NAMALWA (cell line): ENCODE data around the gene CD200R1L.
"Not testable (repeated sequence)": the region's sequence is repeated elsewhere in the genome, so short reads cannot be mapped to it uniquely, and the experiment has no call there.

ENCODE experiments used
- DNase-seq: peaks from one replicate; pipeline ENCODE4 v3.0.0-alpha.2; 2015; ENCODE audit warnings: low spot score

Gene CD200R1L, protein sequence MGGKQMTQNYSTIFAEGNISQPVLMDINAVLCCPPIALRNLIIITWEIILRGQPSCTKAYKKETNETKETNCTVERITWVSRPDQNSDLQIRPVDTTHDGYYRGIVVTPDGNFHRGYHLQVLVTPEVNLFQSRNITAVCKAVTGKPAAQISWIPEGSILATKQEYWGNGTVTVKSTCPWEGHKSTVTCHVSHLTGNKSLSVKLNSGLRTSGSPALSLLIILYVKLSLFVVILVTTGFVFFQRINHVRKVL

GRCh38 chr3:112846764-112847163, at the start of gene CD200R1L:
TSS of gene CD200R1L (minus strand) at chr3:112846864. CDS start at chr3:112829367, 17,497 bp downstream.
- DNase-seq = no peak

- no peak for DNase-seq
Measured at GRCh38 chr3:112894258-112894657, 47.6 kb upstream of the CD200R1L start.

- no peak for DNase-seq
Measured at GRCh38 chr3:112889357-112889756, 42.7 kb upstream of the CD200R1L start.

GRCh38 chr3:112888381-112889085, 41.9 kb upstream of the CD200R1L start:
- no peak for DNase-seq

DNA sequence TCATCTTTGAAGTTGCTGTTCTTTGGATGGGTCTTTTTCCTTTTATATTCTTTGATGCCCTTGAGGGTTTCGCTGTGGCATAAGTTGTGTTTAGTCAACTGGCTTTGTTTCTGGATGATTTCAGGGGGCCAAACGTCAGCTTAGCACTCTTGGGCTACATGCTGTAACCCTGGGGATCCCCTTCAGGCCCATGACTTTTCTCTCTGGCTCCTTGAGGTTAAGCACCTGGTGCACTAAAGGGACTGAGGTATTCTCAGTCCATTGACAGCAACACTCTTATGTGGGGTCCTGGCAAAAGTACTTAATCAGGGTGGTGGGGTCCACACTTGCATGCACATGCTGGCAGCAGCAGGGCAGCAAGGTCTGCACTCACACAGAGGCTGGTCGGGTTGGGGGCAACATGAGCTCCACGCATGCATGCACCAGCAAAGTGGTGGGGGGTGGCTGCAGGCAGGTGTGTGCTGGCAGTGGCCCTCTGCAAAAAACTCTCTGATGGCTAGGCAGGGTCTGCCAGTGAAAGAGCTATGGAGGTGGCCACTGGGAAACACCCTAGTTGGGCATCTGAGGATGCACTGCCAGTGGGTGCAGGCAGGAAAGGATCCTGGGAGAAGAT, 38.1 kb upstream of the CD200R1L start:
- no peak for DNase-seq

GRCh38 chr3:112881891-112882290, 35.2 kb upstream of the CD200R1L start:
- DNase-seq = no peak

GRCh38 chr3:112875561-112875960, 28.9 kb upstream of the CD200R1L start:
- no peak for DNase-seq

DNA sequence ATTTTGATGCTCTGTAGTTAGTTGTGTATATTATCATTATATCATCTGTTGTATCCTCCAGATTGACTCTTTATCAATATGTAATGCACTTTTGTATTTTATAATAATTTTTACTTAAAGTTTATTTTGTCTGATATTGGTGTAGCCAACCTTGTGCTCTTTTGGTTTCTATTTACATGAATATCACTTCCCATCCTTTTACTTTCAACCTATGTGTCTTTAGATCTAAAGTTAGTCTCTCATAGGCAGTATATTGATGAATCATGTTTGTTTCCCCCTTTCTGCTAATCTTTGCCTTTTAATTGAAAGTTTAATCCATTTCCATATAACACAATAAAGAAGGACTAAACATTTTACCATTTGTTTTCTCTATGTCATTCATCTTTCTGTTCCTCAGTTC, 28.1 kb upstream of the CD200R1L start:
- DNase-seq = no peak

GRCh38 chr3:112873632-112874031, 27.0 kb upstream of the CD200R1L start:
- DNase-seq = peak; percentile 50

GRCh38 chr3:112871735-112872134, 25.1 kb upstream of the CD200R1L start:
- no peak for DNase-seq

- DNase-seq = no peak
Measured at GRCh38 chr3:112865757-112866156, 19.1 kb upstream of the CD200R1L start.

DNA sequence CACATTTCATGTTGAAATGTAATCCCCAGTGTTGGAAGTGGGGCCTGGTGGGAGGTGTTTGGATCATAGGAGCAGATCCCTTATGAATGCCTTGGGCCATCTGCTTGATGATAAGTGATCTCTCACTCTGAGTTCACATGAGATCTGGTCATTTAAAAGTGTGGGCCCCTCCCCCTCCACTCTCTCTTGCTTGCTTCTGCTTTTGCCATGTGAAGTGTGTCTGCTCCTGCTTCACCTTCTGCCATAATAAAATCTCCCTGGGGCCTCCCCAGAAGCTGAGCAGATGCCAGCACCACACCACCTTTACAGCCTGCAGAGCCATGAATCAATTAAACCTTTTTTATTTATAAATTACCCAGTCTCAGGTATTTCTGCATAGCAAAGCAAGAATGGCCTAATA, 14.2 kb upstream of the CD200R1L start:
- no peak for DNase-seq

DNA sequence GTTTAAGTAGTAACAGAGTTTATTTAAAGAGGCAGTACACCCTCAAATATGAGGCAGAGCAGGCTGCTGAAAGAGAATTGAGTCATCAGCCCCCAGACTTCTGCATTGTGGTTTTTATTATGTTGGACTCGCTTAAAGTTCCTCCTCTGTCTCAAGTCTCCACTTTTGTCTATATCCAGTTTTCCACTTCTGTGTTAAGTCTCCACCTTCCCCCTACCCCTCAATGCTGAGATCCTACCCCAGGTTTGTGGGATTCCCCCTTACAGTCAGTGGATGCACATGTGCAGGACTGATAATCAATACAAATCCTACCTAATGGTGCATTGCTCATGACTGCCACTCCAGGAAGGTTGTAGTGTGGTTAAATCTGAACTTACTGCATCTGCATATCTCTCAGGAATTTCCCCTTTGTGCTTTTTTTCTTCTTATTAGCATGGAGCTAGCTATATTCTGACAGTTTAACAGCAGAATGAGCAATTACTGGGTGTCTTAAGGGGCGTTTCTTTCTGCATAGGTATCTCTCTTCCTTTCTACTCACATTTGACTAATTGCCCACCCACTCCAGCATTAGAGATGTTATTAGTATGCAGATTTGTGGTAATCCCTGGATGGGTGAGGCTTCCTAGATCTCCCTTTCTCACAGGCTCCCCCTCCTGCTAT, 11.9 kb upstream of the CD200R1L start:
- peak; percentile 7 for DNase-seq

DNA sequence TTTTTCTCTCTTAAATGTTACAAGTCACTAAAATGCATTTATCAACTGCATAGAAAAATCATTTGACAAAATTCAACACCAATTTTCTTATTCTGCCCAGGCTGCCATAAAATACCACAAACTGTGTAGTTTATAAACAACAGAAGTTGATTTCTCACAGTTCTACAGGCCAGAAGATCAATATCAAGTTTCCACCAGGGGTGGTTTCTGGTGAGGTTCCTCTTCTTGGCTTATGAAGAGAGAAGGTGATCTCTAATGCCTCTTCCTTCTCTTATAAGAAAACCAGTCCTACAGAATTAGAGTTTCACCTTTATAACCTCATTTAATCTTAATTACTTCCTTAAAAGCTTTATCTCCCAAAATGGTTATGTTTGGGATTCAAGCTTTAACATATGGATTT, 10.9 kb upstream of the CD200R1L start:
- no peak for DNase-seq

DNA sequence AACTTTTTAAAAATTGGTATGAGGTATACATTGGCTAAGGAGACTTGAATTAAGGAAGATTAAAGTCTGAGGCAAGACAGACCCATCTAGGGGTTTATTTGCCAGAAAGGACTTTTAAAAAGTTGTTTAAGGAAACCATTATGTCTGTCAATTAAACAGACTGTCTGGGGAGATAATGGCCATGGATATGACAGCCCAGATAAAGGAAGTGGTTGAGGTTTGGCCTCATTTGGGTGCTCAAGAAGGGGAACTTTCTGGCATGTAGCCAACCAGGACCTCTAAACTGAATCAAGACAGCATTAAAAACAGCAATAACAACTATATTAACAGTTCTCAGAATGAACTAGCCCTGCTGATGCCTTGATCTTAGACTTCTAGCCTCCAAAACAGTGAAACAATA, 9.9 kb upstream of the CD200R1L start:
- DNase-seq = peak; percentile 31

DNA sequence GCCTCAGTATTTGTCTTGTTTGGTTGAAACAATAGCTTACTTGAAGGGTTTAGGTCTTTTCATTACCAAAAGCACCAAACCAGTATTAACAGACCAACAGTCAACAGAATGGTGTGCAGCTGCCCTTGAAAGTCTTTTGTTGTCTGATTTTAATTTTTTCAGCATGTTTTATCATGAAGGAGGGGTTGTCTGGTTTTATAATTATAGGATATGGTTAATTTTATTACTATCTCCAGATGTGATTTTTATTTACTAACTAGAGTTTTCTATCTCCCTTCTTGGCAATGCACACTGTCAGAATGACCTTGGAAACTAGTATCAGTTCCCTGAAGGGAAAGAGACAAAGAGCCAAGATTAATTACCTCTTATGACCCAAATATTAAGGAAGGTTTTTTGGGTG, 9.2 kb upstream of the CD200R1L start:
- no peak for DNase-seq

DNA sequence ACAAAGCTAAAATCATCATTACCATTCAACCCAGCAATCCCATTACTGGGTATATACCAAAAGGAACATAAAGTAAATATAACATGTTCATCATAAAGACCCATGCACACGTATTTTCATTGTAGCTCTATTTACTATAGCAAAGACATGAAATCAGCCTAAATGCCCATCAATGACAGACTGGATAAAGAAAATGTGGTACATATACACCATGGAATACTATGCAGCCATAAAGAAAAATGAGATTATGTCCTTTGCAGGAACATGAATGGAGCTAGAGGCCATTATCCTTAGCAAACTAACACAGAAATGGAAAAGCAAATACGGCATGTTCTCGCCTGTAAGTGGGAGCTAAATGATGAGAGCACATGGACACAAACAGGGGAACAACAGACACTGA, 8.4 kb upstream of the CD200R1L start:
- not testable (repeated sequence) for DNase-seq

- DNase-seq = peak; percentile 9
Measured at GRCh38 chr3:112848196-112848595, 1.5 kb upstream of the CD200R1L start.

DNA sequence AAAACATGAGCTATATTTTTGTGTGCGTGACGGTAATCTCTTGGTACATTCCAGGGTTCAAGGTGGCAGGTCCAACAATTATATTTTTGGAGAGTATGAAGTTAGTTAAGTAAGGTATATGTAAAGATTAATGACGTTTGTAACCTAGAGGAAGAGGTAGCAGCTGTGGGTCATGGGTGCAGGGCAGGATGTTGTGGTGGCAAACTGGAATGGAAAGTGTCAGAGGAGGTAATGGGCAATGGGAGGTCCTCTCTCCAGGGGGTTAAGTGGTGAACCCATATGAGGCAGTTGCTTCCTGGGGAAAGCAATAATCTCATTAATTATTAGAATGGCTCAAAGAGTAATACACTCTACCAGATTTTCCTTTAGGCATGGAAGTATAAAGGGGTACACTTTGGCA, 1.0 kb upstream of the CD200R1L start:
- no peak for DNase-seq

DNA sequence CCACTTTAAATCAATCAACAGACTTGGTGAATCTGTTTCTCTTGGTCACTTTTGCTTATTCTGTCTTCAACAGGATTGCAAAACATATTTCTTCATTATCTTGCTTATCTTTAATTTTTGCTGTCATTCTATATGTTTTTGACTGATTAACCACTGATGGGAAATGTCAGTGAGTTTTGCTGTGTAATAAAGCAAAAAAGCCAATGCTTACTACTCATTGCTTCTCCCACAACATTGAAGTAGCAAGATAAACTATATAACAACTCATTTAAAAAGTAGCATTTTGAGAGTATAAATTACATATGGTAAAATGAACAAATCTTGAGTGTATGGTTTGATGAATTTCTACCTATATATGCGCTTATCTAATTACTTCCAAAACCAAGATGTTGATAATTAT, 892 bp downstream of the CD200R1L start:
- DNase-seq = no peak

- DNase-seq = no peak
Measured at GRCh38 chr3:112829046-112829445, 17.6 kb downstream of the CD200R1L start.

DNA sequence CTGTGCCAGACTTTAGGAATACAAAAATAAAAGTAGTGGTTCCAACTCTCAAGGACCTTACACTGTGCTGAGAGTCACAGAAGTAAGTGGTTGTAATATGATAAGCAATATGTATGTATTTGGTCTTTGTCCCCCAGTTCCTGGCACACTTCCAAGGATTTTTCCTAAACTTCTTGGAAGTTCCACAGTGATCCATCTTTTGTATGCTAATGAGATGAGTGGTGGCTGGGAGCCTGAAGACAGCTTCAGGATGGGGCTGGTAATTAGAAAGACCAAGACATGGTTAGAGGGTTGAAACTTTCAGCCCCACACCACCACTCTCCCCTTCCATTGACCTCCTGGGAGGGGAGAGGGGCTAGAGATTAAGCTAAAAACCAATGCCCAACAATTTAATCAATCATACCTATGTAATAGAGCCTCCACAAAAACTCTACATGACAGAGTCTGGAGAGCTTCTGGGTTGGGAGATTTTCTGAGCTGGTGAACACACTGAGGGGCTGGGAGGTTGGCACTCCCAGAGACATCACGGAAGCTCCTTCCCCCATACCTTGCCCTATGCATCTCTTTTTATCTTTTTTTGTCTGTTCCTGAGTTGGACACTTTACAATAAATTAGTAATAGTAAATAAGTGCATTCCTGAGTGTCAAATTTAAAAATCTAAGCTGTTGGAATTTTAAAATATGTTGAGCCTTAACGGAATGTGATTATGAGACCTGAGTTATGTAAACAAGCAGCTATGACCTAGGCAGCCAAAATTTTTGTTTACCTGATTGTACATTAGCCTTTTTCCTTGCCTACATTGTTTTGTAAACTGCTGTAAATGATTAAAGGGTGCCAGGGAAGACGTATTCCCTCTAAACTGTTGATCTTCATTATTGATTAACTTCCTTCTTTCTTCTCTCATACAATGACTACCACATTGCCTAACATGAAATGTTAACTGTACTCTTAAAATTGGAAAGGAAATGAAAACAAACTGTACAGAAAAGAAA, 24.3 kb downstream of the CD200R1L start:
- DNase-seq = no peak
